Bronchial epithelial cell (primary cell): Measurements from ENCODE around the gene EML1. TPM values are rescaled to one million over a fixed set of nuclear protein-coding genes. Genes with fewer than 3 reads are reported as not detected.

Experiments
- DNase-seq: peaks from one replicate; pipeline ENCODE4 v3.0.0-alpha.2; 2010; ENCODE audit warnings: low read depth
- FAIRE-seq: peaks from 2 replicates; lab custom pipeline; 2011; peaks lifted over from hg19 to GRCh38; lab: Jason Lieb, UNC
- H3K27me3 ChIP-seq: 2 replicates; pipeline ENCODE4 v1.5.1; 2011; ENCODE audit warnings: low read length; ENCODE audit not compliant: control insufficient read depth, insufficient read depth
- H3K36me3 ChIP-seq: 2 replicates; pipeline ENCODE4 v1.5.1; 2011; ENCODE audit warnings: low read length; ENCODE audit not compliant: control insufficient read depth, insufficient read depth
- H3K4me3 ChIP-seq: 2 replicates; pipeline ENCODE4 v1.5.1; 2011; ENCODE audit warnings: mild to moderate bottlenecking, low read depth, low read length, control low read depth
- total RNA-seq: library from RNA; depleted of rRNA; stranded (reverse); fragments of >200 nt; gene quantifications from 2 replicates; pipeline ENCODE4 v1.2.1, GENCODE V29; 2014
- TF ChIP-seq, protein P1 (sequence below): IDR thresholded peaks from 2 replicates; pipeline ENCODE4 v1.5.1; 2011; ENCODE audit warnings: mild to moderate bottlenecking, moderate library complexity, low read length, control low read depth, inconsistent platforms; ENCODE audit not compliant: insufficient read depth, severe bottlenecking

The EML1 gene
- total RNA-seq, 1 donor from 2014 or later = 1.8 TPM

DNA sequence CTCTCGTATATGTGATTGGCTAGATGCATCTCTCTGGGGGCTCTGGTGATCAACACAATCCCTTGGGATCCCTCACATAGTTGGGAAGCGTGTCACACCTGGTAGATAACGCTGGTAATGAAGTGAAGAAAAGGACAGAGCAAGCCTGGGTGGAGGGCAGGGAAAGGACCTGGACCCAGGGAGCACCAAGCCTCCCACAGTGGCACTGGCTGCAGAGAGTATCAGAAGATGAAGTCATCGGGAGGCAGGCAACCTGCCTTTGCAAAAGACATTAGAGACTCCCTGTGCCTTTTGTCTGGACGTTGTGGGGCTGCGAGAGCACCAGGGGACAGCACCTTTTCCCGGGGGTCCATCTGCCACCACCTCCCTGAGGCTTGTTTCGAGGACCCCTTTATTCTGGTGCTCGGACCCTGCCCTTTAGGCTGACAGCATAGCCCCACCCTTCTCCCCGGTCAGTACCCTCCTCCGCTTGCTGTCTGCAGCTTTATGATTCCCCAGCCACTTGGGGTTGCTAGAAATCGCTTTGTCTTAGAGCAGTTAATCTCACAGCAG is 116.4 kb downstream of the EML1 start:
- TF ChIP-seq, protein P1, sequence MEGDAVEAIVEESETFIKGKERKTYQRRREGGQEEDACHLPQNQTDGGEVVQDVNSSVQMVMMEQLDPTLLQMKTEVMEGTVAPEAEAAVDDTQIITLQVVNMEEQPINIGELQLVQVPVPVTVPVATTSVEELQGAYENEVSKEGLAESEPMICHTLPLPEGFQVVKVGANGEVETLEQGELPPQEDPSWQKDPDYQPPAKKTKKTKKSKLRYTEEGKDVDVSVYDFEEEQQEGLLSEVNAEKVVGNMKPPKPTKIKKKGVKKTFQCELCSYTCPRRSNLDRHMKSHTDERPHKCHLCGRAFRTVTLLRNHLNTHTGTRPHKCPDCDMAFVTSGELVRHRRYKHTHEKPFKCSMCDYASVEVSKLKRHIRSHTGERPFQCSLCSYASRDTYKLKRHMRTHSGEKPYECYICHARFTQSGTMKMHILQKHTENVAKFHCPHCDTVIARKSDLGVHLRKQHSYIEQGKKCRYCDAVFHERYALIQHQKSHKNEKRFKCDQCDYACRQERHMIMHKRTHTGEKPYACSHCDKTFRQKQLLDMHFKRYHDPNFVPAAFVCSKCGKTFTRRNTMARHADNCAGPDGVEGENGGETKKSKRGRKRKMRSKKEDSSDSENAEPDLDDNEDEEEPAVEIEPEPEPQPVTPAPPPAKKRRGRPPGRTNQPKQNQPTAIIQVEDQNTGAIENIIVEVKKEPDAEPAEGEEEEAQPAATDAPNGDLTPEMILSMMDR = no peak

DNA sequence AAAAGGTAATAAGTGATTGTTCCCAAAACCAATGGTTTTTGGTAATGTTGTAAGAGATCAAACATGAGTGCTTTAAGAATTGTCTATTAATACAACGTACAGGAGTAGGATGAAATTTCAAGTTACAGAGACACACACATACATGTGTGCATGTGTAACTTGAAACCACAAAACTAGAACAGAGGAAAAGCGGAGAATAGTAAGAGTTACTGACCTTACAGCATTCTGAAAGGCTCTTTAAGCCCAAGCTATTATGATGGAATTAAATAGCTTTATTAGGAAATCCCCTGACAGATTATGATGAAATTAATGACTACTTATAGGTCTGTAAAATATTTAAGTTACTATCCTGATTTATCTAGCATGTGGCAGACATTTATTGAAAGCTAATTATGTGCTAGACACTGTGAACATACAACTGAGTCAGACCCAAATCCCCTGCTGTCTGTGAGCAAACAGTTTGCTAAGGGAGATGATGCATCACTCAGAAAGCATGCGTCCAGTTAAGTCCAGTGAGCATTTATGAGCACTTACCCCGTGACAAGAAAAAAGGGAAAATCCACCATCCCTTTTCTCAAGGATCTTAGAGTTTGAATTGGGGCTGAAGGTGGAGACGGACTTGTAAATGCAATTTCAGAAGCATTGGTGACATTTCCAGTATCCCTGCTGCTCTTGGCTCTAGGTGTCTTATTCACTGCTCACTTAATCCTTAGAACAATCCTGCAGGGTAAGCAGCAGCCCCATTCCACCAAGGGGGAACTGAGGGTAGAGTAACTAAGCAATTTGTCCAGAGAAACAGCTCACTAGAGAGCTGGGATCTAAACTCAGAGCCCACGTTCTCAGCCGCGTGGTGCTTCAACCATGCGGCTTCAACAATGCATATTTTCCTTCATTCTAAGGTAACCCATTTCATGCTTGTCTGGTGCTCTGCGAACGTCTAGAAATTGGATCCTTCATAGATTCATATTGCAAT is 117.4 kb downstream of the EML1 start:
- Histone ChIP-seq H3K36me3 (no peaks in the 10 kb centered on the region), H3K4me3 (no peak overlapping the region), H3K27me3 (no peaks in the 10 kb centered on the region)
- no peak for FAIRE-seq
- TF ChIP-seq, protein P1 = no peak
- peak; percentile 80 for DNase-seq

More for the DNA sequence above, 116.4 kb downstream of the EML1 start:
- Histone ChIP-seq H3K36me3 (no peaks in the 10 kb centered on the region), H3K27me3 (no peaks in the 10 kb centered on the region), H3K4me3 (no peak overlapping the region)
- FAIRE-seq (no peak), DNase-seq (no peak)

GRCh38 chr14:99915305-99916090 is 122.3 kb downstream of the EML1 start:
- H3K4me3 ChIP-seq = no peak overlapping the region
- FAIRE-seq (no peak), DNase-seq (no peak)
- no peaks in the 10 kb centered on the region for H3K27me3 ChIP-seq
- TF ChIP-seq, protein P1 = no peak
- no peaks in the 10 kb centered on the region for H3K36me3 ChIP-seq

- H3K27me3 ChIP-seq = no peaks in the 10 kb centered on the region
- TF ChIP-seq, protein P1 = no peak
- no peak for DNase-seq
- no peaks in the 10 kb centered on the region for H3K36me3 ChIP-seq
- no peak for FAIRE-seq
- H3K4me3 ChIP-seq = no peak overlapping the region
Measured at GRCh38 chr14:99916091-99916383, 122.8 kb downstream of the EML1 start.

DNA sequence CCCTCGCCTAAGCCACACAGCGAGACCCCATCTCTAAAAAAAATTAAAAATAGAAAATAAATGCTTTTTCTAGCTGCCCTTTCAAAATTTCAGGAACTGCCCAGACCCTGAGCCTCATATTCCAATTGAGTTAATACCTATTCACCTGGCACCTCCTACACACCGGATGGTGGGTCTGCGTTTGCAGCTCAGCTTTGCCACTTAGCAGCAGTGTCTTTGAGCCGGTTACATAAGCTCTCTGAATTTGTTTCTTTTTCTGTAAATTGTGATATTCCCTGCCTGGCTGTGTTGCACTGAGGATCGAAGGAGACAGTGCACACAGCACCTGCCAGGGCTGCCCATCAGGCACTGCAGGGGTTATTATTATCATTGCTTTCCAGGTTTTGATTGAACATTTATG is 125.6 kb downstream of the EML1 start:
- FAIRE-seq (no peak), DNase-seq (no peak)
- H3K27me3 ChIP-seq = no peaks in the 10 kb centered on the region
- no peak overlapping the region for H3K4me3 ChIP-seq
- no peaks in the 10 kb centered on the region for H3K36me3 ChIP-seq
- TF ChIP-seq, protein P1 = no peak
